ENCODE results near the gene SMURF1. TPM values are rescaled to one million over a fixed set of nuclear protein-coding genes. Genes with fewer than 3 reads are reported as not detected.

Gene SMURF1
- total and polyA plus RNA-seq, 2 experiments from 2014 or later, result 12.4 to 21.7 TPM

GRCh38 chr7:99013266-99014112 lies 130.4 kb downstream of the SMURF1 start:
- Histone ChIP-seq H2AFZ (no peak overlapping the region), H3K4me3 (no peak overlapping the region)

GRCh38 chr7:99012722-99013121 lies 131.2 kb downstream of the SMURF1 start:
- Histone ChIP-seq H3K27ac (no peak overlapping the region), H3K9me2 (replicated peaks; ENCODE audit: insufficient read depth) (no peaks in the 10 kb centered on the region), H3K79me2 (peaks cover 7% of the 10 kb centered on the region), H3K36me3 (replicated peaks; ENCODE audit: insufficient read depth, low read depth) (no peaks in the 10 kb centered on the region), H2AFZ (no peak overlapping the region), H3K9me3 (ENCODE audit: low read depth) (no peaks in the 10 kb centered on the region), H3K27me3 (no peaks in the 10 kb centered on the region), H3K4me3 (no peak overlapping the region), H3K4me1 (ENCODE audit: insufficient read depth) (no peaks in the 10 kb centered on the region), H3K4me2 (no peak overlapping the region), H4K20me1 (ENCODE audit: insufficient read depth, poor library complexity, severe bottlenecking) (no peaks in the 10 kb centered on the region)
- 96% methylated on average over 13 of the region's 13 CpGs for WGBS (ENCODE audit: low lambda C conversion rate, missing lambda C conversion rate)
- no peak for DNase-seq (ENCODE audit: low spot score)
- TF ChIP-seq CTCF (IDR thresholded peaks at IDR 0.05; ENCODE audit: poor library complexity) (no peak), EZH2phosphoT487 (IDR thresholded peaks at IDR 0.05; ENCODE audit: low read depth, severe bottlenecking, unreplicated experiment) (no peak), EZH2 (IDR thresholded peaks at IDR 0.05; ENCODE audit: borderline replicate concordance) (no peak)

More at GRCh38 chr7:99013266-99014112, 130.4 kb downstream of the SMURF1 start:
- Histone ChIP-seq H4K20me1 (ENCODE audit: insufficient read depth, poor library complexity, severe bottlenecking) (no peaks in the 10 kb centered on the region), H3K36me3 (replicated peaks; ENCODE audit: insufficient read depth, low read depth) (no peaks in the 10 kb centered on the region), H3K4me2 (no peak overlapping the region), H3K9me2 (replicated peaks; ENCODE audit: insufficient read depth) (no peaks in the 10 kb centered on the region), H3K27ac (no peak overlapping the region), H3K9me3 (ENCODE audit: low read depth) (no peaks in the 10 kb centered on the region), H3K4me1 (ENCODE audit: insufficient read depth) (no peaks in the 10 kb centered on the region), H3K27me3 (no peaks in the 10 kb centered on the region), H3K79me2 (peaks cover 9% of the 10 kb centered on the region)
- no peak for DNase-seq (ENCODE audit: low spot score)
- no peak for TF ChIP-seq EZH2 (IDR thresholded peaks at IDR 0.05; ENCODE audit: borderline replicate concordance)
- TF ChIP-seq CTCF (IDR thresholded peaks at IDR 0.05; ENCODE audit: poor library complexity), result no peak
- no peak for TF ChIP-seq EZH2phosphoT487 (IDR thresholded peaks at IDR 0.05; ENCODE audit: low read depth, severe bottlenecking, unreplicated experiment)
- WGBS (ENCODE audit: low lambda C conversion rate, missing lambda C conversion rate), result 97% methylated on average over 25 of the region's 25 CpGs

GRCh38 chr7:99011706-99012404 lies 132.1 kb downstream of the SMURF1 start:
- Histone ChIP-seq H3K4me3 (no peak overlapping the region), H3K9me2 (replicated peaks; ENCODE audit: insufficient read depth) (no peaks in the 10 kb centered on the region), H2AFZ (no peak overlapping the region), H3K27me3 (no peaks in the 10 kb centered on the region), H3K79me2 (no peaks in the 10 kb centered on the region), H3K4me2 (no peak overlapping the region), H3K27ac (no peak overlapping the region), H4K20me1 (ENCODE audit: insufficient read depth, poor library complexity, severe bottlenecking) (no peaks in the 10 kb centered on the region), H3K36me3 (replicated peaks; ENCODE audit: insufficient read depth, low read depth) (no peaks in the 10 kb centered on the region), H3K9me3 (ENCODE audit: low read depth) (no peaks in the 10 kb centered on the region), H3K4me1 (ENCODE audit: insufficient read depth) (no peaks in the 10 kb centered on the region)
- no peak for DNase-seq (ENCODE audit: low spot score)
- 97% methylated on average over 36 of the region's 36 CpGs for whole genome bisulfite sequencing (ENCODE audit: low lambda C conversion rate, missing lambda C conversion rate)
- TF ChIP-seq EZH2phosphoT487 (IDR thresholded peaks at IDR 0.05; ENCODE audit: low read depth, severe bottlenecking, unreplicated experiment), result no peak
- no peak for TF ChIP-seq EZH2 (IDR thresholded peaks at IDR 0.05; ENCODE audit: borderline replicate concordance)
- TF ChIP-seq CTCF (IDR thresholded peaks at IDR 0.05; ENCODE audit: poor library complexity), result no peak

Measured in hepatocyte (in vitro differentiated cells).